Spleen (tissue), 11 donors: Measurements from ENCODE around the gene CLDND1. TPM values are rescaled to one million over a fixed set of nuclear protein-coding genes. Genes with fewer than 3 reads are reported as not detected.

Experiments
- DNase-seq: peaks from one replicate; pipeline ENCODE4 v3.0.0-alpha.2; 2020
- H3K27ac ChIP-seq, 8 donors: fragments of 200-600 bp; sonication (generic) in 7 of 8; 1 replicate in 4 of 8; 2 replicates in 4 of 8; pipeline versions ENCODE4 v1.5.0 to v1.8.0; 2016 to 2021; ENCODE audit warnings: inconsistent platforms in 4 of 8, mild to moderate bottlenecking in 4 of 8, moderate library complexity in 1 of 8
- H3K27me3 ChIP-seq, 7 donors: fragments of 200-600 bp; sonication (generic) in 6 of 7; replicated peaks in 1 of 7; 1 replicate in 4 of 7; 2 replicates in 3 of 7; pipeline versions ENCODE4 v1.5.0 to v1.8.0; 2016 to 2021; ENCODE audit warnings: inconsistent platforms in 3 of 7, mild to moderate bottlenecking in 1 of 7
- H3K36me3 ChIP-seq, 6 donors: fragments of 200-600 bp; sonication (generic) in 5 of 6; 1 replicate in 4 of 6; 2 replicates in 2 of 6; pipeline versions ENCODE4 v1.5.0 to v1.8.0; 2016 to 2021; ENCODE audit warnings: inconsistent platforms in 2 of 6
- H3K4me1 ChIP-seq, 6 donors: fragments of 200-600 bp; sonication (generic) in 5 of 6; 1 replicate in 3 of 6; 2 replicates in 3 of 6; pipeline versions ENCODE4 v1.5.0 to v1.8.0; 2016 to 2021; ENCODE audit warnings: inconsistent platforms in 3 of 6
- H3K4me3 ChIP-seq, 8 donors: fragments of 200-600 bp; sonication (generic) in 7 of 8; 1 replicate in 4 of 8; 2 replicates in 4 of 8; pipeline versions ENCODE4 v1.5.0 to v1.8.0; 2016 to 2021; ENCODE audit warnings: inconsistent platforms in 4 of 8, mild to moderate bottlenecking in 4 of 8, moderate library complexity in 2 of 8
- H3K9me3 ChIP-seq, 8 donors: fragments of 200-600 bp; sonication (generic) in 7 of 8; 1 replicate in 4 of 8; 2 replicates in 4 of 8; pipeline versions ENCODE4 v1.5.0 to v1.8.0; 2016 to 2021; ENCODE audit warnings: inconsistent platforms in 4 of 8
- CTCF ChIP-seq, 11 experiments: fragments of 200-600 bp in 7 of 11; fragments of 450-650 bp in 4 of 11; sonication (generic) in 4 of 11; IDR thresholded peaks in 8 of 11; conservative IDR thresholded peaks in 3 of 11; 1 replicate in 7 of 11; 2 replicates in 4 of 11; pipeline versions ENCODE4 v1.4.0 to v1.8.0; 2016 to 2021; ENCODE audit warnings: antibody characterized with exemption in 11 of 11, inconsistent platforms in 4 of 11, mild to moderate bottlenecking in 1 of 11
- POLR2A ChIP-seq, 3 donors: fragments of 450-650 bp; IDR thresholded peaks; one replicate each; pipeline ENCODE4 v1.5.1; 2017; ENCODE audit warnings: antibody characterized with exemption in 3 of 3, mild to moderate bottlenecking in 1 of 3
- POLR2AphosphoS5 ChIP-seq, 3 donors: sonication (generic); formaldehyde crosslinking; IDR thresholded peaks; one replicate each; pipeline ENCODE4 v1.5.1; 2017; ENCODE audit warnings: antibody characterized with exemption in 3 of 3
- WGBS, 5 donors: extraction: QIAGEN DNeasy Blood & Tissue Kit in 3 of 5; methylation state at CpG; one replicate each; pipeline versions ENCODE4 v1.1.5 to v1.1.7; 2013 to 2018; 5-methylcytosine and 5-hydroxymethylcytosine counted together
- intact Hi-C: fragments of 100-400 bp; cut with DNase I; formaldehyde crosslinking; loops from one replicate; pipeline ENCODE4 v1.15.0; 2023; ENCODE audit warnings: low total_unique reads
- polyA plus RNA-seq, 3 donors: library from polyadenylated mRNA; stranded (reverse); fragments of 200-250 nt; gene quantifications; one replicate each; pipeline ENCODE4 v1.2.1, GENCODE V29; 2013
- total RNA-seq, 7 donors: library from RNA; depleted of rRNA in 3 of 7; stranded (reverse); fragments of >200 nt in 3 of 7; fragmentation: NEBNext Ultra II Directional in 4 of 7; extraction: Animal tissue kit (Norgen Biotek cat#: 25700) in 4 of 7; gene quantifications; one replicate each; pipeline versions ENCODE4 v1.1.0 to v1.2.1, GENCODE V29; 2016 to 2021
- donor health status: healthy with polysubstance abuse.
- donor health status: DM: no; HTN: no; CAD: no; lungs with moderate emphysema.
- donor health status: DM: no; HTN: no; CAD: no.
- donor health status: Bipolar disorder and iron deficiency.
- donor health status: healthy.
- donor health status: DM: no; HTN: no; CAD: no.
- donor health status: DM: yes; HTN: yes; CAD: no.

Gene CLDND1
- total and polyA plus RNA-seq, 10 donors: 26.1 to 174 (median 95.6) TPM

DNA sequence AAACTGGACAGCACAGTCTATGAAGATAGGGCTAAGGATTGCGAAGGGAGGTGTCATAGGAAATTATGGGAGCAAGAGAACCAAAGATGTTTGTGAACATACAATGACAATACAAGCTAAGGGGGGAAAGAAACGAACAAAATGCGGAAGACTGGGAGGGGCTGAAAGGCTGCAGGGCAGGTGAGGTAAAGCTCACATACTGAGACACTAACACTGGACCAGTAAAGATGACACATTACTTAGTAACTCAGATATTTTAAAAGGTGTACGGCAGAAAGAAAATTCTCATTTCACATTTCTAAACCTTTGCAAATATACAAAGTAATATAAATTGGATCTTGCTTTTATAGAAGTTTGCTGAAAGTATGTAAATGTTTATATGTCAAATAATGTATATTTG, 10.1 kb downstream of the CLDND1 start:
- no peaks in the 10 kb centered on the region for H3K27me3 ChIP-seq
- TF ChIP-seq CTCF (IDR thresholded peaks at IDR 0.05 in 8 of 11, conservative IDR thresholded peaks at IDR 0.05 in 3 of 11): no peak
- TF ChIP-seq POLR2A (IDR thresholded peaks at IDR 0.05): no peak
- no peak for TF ChIP-seq POLR2AphosphoS5 (IDR thresholded peaks at IDR 0.05)
- H3K9me3 ChIP-seq: no peaks in the 10 kb centered on the region
- no peak for DNase-seq
- intact Hi-C loops: no loop called here
- no peaks in the 10 kb centered on the region for H3K4me1 ChIP-seq
- 94 to 96% (median 94%) methylated on average over 4 of the region's 4 CpGs for WGBS, 5 donors
- no peak overlapping the region for H3K4me3 ChIP-seq
- no peak overlapping the region for H3K27ac ChIP-seq
- peaks cover 0 to 97% (median 22%) of the 10 kb centered on the region in 6 donors for H3K36me3 ChIP-seq

DNA sequence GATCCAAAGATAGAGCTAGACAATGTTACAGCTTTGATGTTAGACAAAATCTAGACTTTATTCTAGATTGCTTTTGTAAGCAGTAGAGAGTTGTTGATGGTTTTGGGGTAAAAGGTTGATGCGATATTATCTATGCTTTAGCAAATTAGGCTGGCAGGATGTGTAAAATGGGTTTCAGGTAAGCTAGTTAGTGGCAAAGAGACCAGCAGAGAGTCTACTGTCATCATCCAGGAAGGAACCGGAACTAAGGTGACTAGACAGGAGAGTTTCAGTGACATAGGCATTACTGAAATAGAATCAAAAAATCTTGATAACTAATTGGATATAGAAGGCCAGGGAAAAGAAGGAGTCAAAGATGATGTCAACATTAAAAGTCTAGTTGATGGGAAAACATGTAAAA, 14.1 kb downstream of the CLDND1 start:
- Histone ChIP-seq H3K27ac (no peak overlapping the region), H3K4me1 (no peaks in the 10 kb centered on the region), H3K4me3 (no peak overlapping the region), H3K36me3 (peaks cover 0 to 65% (median 8%) of the 10 kb centered on the region in 6 donors), H3K9me3 (no peaks in the 10 kb centered on the region), H3K27me3 (no peaks in the 10 kb centered on the region)
- 95 to 98% (median 97%) methylated on average over 2 of the region's 2 CpGs for WGBS, 5 donors
- intact Hi-C loops: no loop called here
- no peak for DNase-seq
- TF ChIP-seq POLR2A (IDR thresholded peaks at IDR 0.05) (no peak), CTCF (IDR thresholded peaks at IDR 0.05 in 8 of 11, conservative IDR thresholded peaks at IDR 0.05 in 3 of 11) (no peak), POLR2AphosphoS5 (IDR thresholded peaks at IDR 0.05) (no peak)

DNA sequence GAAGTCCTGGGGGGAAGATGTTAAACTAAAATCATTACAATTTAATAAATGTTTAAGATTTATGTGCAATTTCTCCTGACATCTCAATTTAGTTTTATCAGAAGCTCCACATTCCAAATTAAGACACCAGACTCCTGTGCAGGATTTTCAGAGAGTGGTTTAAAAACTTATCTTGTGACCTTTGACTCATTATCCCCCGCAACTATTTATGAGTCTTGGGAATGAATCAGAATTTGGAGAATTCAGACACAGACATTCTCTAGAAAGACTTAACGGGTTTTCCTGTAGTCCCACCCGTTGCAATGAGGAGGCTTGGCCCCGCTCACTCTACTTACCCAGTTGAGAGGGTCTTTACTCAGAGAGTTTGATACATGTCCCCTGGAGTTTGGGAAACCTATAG, 18.2 kb downstream of the CLDND1 start:
- no peak overlapping the region for H3K27ac ChIP-seq
- no peak for DNase-seq
- TF ChIP-seq POLR2A (IDR thresholded peaks at IDR 0.05) (no peak), CTCF (IDR thresholded peaks at IDR 0.05 in 8 of 11, conservative IDR thresholded peaks at IDR 0.05 in 3 of 11) (no peak), POLR2AphosphoS5 (IDR thresholded peaks at IDR 0.05) (no peak)
- no peaks in the 10 kb centered on the region for H3K4me1 ChIP-seq
- H3K4me3 ChIP-seq: no peak overlapping the region
- peaks cover 0 to 24% (median 0%) of the 10 kb centered on the region in 6 donors for H3K36me3 ChIP-seq
- H3K27me3 ChIP-seq: no peaks in the 10 kb centered on the region
- WGBS, 5 donors: 74 to 98% (median 78%) methylated on average over 4 of the region's 4 CpGs
- no peaks in the 10 kb centered on the region for H3K9me3 ChIP-seq
- intact Hi-C loops: no loop called here

GRCh38 chr3:98501863-98502576, 20.7 kb downstream of the CLDND1 start:
- no peak overlapping the region for H3K27ac ChIP-seq
- TF ChIP-seq CTCF (IDR thresholded peaks at IDR 0.05 in 8 of 11, conservative IDR thresholded peaks at IDR 0.05 in 3 of 11) (no peak), POLR2A (IDR thresholded peaks at IDR 0.05) (no peak), POLR2AphosphoS5 (IDR thresholded peaks at IDR 0.05) (no peak)
- 92 to 97% (median 95%) methylated on average over 5 of the region's 5 CpGs for WGBS, 5 donors
- peaks cover 0 to 7% (median 0%) of the 10 kb centered on the region in 6 donors for H3K36me3 ChIP-seq
- intact Hi-C loops: no loop called here
- H3K27me3 ChIP-seq: no peaks in the 10 kb centered on the region
- H3K9me3 ChIP-seq: no peaks in the 10 kb centered on the region
- DNase-seq: no peak
- H3K4me1 ChIP-seq: no peaks in the 10 kb centered on the region
- no peak overlapping the region for H3K4me3 ChIP-seq
